Activated CD4-positive, alpha-beta T cell treated with anti-CD3 and anti-CD28 coated beads, Interleukin-10, Interleukin-2, amounts not matched to agents 100 ng/mL and 50 ng/mL, durations not matched to agents 16 hours and 8 hours (primary cell): ENCODE measurements around the gene VWA5A.
A peak's percentile ranks its signal among the peaks of the same experiment; 100 is the strongest.
"Not testable (repeated sequence)": the region's sequence is repeated elsewhere in the genome, so short reads cannot be mapped to it uniquely, and the experiment has no call there.

Source experiments
- DNase-seq: peaks from one replicate; pipeline ENCODE4 v3.0.0-alpha.2; 2020

VWA5A gene

DNA sequence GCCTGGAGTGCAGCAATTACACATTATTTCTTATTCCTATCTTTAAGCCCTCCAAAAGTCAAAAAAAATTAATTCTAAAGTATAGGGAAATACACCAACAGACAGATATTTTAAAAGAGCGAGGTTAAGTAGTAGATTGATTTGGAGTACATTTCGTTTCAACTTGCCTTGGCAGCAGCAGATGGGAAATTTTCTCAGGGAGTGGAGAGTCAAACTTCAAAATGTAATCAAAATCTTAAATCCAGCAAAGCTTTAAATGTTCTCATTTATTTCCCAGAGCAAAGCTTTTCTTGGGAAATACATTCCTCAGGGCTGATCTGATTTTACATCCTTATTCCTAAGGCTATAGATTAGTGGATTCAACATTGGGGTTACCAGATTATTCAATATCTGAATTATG lies 21.9 kb upstream of the VWA5A start:
- DNase-seq = no peak

GRCh38 chr11:124094731-124095130 lies 20.5 kb upstream of the VWA5A start:
- no peak for DNase-seq

GRCh38 chr11:124096364-124096763 lies 18.9 kb upstream of the VWA5A start:
- DNase-seq = no peak

DNA sequence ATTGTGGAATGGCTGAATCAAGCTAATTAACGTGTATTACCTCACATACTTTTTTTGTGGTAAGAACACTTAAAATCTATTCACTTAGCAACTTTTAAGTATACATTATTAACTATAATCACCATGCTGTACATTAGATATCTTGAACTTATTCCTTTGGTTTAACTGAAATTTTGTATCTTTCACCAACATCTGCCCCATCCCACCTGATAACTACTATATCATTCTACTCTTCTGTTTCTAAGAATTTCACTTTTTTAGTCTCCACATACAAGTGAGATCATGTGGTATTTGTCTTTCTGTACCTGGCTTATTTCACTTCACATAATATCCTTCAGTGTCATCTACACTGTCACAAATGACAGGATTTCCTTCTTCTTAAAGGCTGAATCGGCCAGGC lies 17.1 kb upstream of the VWA5A start:
- DNase-seq = no peak

DNA sequence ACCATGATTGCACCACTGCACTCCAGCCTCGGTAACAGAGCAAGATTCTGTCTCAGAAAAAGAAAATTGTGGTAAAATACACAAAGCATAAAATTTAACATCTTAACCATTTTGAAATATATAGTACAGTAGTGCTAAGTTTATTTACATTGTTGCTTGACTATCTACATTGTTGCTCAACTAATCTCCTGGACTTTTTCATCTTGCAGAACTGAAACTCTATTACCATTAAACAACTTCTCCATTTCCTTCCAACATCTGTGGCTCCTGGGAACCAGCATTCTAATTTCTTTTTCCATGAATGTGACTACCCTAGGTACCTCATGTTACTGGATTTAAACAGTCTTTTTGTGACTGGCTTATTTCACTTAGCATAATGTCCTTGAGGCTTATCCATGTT lies 13.5 kb upstream of the VWA5A start:
- no peak for DNase-seq

DNA sequence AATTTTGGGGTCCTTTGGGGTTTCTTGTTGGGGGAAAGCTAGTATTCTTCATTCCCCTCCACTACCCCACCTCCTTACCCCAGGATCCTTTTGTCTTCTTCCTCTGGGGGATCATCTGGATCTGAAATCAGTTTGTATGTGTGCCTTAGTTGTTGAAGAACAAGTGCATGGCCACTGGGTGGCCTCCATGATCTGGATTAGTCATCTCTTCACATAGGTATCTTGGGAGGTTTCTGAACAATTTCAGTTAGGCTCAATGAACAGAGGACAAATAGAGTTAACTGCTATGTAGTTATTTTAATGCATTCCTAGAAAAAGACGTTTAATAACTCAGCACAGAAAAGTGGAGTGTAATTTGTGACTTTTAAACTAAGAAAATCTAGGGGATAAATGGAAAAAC lies 7.1 kb upstream of the VWA5A start:
- DNase-seq = peak; percentile 22

- no peak for DNase-seq
These were observed 5.9 kb upstream of the VWA5A start for GRCh38 chr11:124109377-124109776.

DNA sequence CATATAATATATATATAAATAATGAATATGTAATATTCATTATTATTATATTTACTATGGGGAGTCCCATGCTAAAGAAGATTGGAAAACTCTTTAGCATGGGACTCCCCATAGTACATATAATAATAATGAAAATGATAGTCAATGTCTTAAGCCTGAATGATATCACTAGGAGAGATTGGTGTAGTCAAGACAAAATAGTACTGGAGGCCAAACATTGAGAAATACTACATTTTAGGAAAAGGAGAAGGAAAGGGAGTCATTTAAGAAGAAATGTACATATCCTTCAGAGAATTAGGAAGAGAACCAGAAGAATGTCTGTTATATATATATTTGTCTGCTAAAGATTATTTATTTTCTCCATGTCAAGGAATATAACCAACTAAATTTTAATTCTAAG lies 5.0 kb upstream of the VWA5A start:
- DNase-seq = no peak

DNA sequence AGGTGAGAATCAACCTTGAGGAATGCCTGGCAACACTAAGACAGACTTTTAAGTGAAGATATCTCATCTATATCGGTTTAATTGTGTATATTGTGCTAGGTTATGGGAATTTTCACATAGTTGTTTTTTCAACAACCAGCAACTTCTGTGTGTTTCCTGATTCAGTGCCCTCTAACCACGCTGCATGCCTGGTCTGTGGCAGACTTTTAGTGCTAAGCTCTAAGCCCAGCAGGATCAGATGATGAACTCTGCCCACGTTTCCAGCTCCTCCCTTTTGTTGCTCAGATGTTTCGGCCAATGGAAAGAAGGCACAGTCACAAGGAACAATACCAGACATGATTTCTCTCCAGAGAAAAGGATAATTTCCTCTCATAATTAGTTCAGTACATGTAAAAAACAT lies 1.4 kb upstream of the VWA5A start:
- DNase-seq = no peak

DNA sequence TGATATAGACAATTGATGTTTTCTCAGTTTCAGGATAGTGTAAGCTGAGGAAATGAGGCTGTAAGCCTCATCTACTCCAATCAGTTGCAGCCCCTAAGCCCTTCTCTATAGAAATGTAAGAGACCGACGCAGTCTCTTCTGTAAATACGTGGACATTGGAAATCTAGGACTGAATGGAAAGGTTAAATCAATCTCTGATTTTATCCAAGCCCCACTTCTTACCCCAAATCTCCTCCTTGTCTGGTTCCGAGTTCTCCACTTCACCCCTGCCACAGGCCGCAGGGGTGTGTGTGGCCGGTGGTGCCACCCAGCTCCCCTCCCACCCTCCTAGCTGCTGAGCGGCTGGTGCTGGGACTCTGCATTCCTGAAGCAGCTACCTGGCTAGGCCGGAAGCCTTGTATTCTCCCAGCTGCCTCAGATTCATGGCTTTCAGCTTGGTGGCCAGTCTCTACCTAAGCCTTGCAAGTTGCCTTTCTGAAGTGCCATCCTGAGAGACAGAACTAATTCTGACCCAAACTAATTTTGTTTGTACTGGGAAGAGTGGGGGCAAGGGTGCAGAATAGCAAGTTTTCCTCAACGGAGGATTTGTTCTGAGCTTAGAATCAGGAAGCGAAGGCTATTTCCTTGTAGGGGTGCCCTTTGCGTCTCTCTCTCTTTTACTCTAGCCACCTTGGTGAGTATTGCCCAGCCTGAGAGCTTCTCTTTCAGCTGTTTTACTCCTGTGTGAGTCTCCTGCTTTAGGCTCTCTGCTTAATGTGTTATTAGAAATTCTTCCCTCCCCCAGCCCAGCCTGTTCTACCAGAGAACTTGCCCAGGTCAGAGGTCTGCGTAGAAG lies 749 bp downstream of the VWA5A start:
- DNase-seq = no peak

DNA sequence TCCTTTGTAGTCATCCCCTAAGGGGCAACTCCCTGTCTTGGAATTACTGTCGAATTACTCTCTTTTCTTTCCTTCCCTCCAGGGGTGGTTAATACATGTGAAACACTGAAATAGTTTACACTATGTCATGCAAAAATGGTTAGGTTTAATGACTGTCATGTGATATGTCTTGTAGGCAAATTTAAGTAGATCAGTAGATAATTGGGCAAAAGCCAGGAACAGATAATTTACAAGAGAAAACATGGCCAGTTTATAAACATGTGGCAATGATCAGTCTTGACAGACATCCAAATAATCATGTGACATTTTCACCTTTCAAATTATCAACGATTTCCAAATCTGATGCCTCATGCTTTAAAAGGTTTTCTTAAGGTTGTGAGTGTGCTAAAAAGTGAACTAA lies 3.9 kb downstream of the VWA5A start:
- DNase-seq = no peak

GRCh38 chr11:124120891-124121290 lies 5.6 kb downstream of the VWA5A start:
- no peak for DNase-seq

DNA sequence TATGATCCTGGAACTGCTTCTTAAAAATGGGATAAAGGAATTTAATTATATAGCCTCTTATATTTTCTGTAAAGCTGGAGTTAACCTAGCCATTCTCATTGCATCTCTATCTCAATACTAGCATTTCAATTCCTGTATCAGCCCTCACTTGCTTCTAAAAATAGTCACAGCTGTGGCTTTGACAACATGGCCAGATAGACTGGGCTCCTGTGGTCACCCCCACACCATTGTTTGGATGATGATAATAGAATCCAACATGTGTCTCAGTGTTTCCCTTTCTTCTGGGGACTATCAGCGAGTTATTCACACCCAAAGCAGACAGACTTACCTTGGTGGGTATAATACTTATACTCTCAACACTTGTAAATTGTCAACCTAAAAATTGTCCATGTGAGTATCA lies 6.9 kb downstream of the VWA5A start:
- DNase-seq = no peak

DNA sequence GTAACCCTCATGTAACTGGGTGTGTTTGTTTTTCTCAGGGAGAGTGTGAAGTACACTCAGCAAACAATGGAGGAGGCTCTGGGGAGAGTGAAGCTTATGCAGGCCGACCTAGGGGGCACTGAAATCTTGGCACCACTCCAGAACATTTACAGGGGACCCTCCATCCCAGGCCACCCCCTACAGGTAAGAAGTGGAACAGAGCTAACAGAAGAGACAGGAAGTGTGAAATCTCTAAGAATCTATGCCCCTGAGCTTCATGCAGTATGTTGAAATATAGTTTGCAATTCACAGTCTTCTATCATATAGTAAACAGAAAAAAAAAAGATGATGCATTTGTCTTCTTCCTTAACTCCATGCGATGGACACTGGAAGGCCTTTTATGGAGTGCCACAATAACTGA lies 8.4 kb downstream of the VWA5A start:
- DNase-seq = no peak

- DNase-seq = not testable (repeated sequence)
These were observed 11.9 kb downstream of the VWA5A start for GRCh38 chr11:124127134-124127533.

DNA sequence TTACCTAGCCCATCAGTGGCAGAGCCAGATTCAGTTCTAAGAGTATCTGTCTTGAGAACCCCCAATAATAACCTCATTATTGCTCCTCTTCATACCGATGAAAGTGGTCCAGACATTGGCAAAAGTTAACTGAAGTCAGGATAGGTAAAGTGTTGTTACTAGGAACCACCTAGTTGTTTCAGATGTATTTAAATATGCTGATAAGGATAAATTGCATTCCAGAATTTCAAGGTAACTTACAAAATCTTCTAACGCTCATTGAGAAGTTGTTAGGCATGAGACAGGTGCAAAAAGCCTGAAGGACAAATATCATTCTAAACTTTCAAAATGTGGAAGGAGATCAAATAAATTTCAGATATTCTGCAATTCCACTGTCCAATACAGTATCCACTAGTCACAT lies 27.8 kb downstream of the VWA5A start:
- no peak for DNase-seq

- no peak for DNase-seq
These were observed 32.7 kb downstream of the VWA5A start for GRCh38 chr11:124147951-124148350.

DNA sequence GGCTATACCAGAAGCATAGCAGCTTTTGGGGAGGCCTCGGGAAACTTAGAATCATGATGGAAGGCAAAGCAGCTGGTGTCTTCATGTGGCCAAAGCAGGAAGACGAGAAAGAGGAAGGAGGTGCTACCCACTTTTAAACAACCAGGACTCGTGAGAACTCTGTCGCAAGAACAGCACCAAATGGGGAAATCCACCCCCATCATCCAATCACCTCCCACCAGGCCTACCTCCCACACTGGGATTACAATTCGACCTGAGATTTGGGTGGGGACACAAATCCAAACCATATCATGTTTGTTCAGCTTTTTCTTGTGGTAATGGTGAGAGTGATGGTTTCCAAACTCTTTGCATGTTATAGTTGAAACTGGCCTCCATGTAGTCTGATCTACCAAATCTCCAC lies 35.4 kb downstream of the VWA5A start:
- no peak for DNase-seq

- no peak for DNase-seq
These were observed 37.6 kb downstream of the VWA5A start for GRCh38 chr11:124152770-124153407.

DNA sequence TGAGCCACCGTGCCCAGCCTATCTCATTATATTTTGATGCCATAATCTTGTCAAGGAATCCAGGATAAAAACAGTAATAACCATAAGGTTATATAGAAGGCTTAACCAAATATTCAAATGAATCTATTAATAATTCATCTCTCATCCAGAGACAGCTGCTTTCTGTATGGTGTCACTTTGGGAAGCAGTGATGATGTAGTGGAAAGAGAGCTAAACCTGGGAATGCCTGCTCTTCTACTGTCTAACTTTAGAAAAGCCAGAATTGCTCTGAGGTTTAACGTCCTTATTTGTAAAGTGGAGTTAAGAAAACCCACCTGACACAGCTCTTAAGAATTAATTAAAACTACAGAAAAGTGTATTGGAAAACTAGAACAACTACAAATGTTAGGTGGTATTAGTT lies 38.6 kb downstream of the VWA5A start:
- DNase-seq = no peak

GRCh38 chr11:124159481-124159880 lies 44.2 kb downstream of the VWA5A start:
- DNase-seq = no peak

DNA sequence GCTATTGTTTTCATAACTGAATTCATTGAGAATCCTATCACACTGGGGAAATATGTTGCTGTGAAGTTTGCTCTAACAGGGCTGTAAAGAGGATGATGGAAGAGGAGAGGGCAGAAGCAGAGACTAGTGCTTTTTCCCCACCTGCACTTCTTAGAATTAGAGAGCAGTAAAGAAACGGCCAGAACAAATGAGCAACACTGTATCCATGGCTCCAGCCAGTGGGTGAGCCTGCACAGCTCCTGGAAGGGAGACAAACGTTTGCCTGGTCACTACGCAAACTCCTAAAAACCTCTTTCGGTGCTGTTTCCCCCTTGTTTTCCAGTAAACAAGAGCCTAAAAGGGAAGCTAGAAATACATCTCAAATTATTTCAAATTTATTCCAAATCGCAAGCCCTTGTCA lies 45.7 kb downstream of the VWA5A start:
- no peak for DNase-seq

GRCh38 chr11:124167826-124168231 lies 52.6 kb downstream of the VWA5A start:
- DNase-seq = no peak

- no peak for DNase-seq
These were observed 53.5 kb downstream of the VWA5A start for GRCh38 chr11:124168796-124169195.

DNA sequence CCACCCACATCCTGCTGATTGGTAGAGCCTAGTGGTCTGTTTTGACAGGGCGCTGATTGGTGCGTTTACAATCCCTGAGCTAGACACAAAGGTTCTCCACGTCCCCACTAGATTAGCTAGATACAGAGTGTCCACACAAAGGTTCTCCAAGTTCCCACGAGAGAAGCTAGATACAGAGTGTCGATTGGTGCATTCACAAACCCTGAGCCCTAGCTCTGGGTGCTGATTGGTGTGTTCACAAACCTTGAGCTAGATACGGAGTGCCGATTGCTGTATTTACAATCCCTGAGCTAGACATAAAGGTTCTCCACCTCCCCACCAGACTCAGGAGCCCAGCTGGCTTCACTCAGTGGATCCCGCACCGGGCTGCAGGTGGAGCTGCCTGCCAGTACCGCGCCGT lies 55.1 kb downstream of the VWA5A start:
- not testable (repeated sequence) for DNase-seq
